H9 (cell line): ENCODE results near the gene SCYGR7. TPM values are rescaled to one million over a fixed set of nuclear protein-coding genes. Genes with fewer than 3 reads are reported as not detected.

Source experiments
- DNase-seq: peaks from one replicate; pipeline ENCODE4 v3.0.0-alpha.2; 2017
- H2AFZ ChIP-seq: one replicate; pipeline ENCODE4 v1.6.1; 2013; ENCODE audit warnings: mild to moderate bottlenecking, low read length, control low read depth, moderate library complexity
- H2AK5ac ChIP-seq: 2 replicates; pipeline ENCODE4 v1.6.1; 2013; ENCODE audit warnings: low read length, control low read depth, mixed read lengths; ENCODE audit not compliant: insufficient read length
- H2BK120ac ChIP-seq: one replicate; pipeline ENCODE4 v1.6.1; 2013; ENCODE audit warnings: low read depth, mild to moderate bottlenecking, low read length, control low read depth, inconsistent platforms; ENCODE audit not compliant: poor library complexity, severe bottlenecking
- H2BK12ac ChIP-seq: 2 replicates; pipeline ENCODE4 v1.6.1; 2013; ENCODE audit warnings: low read length, control low read depth, mixed read lengths, low read depth; ENCODE audit not compliant: insufficient read length
- H2BK15ac ChIP-seq: 2 replicates; pipeline ENCODE4 v1.6.1; 2013; ENCODE audit warnings: low read depth, low read length, control low read depth
- H2BK20ac ChIP-seq: one replicate; pipeline ENCODE4 v1.6.1; 2013; ENCODE audit warnings: low read depth, mild to moderate bottlenecking, low read length, control low read depth, inconsistent platforms; ENCODE audit not compliant: poor library complexity, severe bottlenecking
- H2BK5ac ChIP-seq: 2 replicates; pipeline ENCODE4 v1.6.1; 2013; ENCODE audit warnings: low read length, control low read depth, mixed read lengths; ENCODE audit not compliant: insufficient read length
- H3K14ac ChIP-seq: 2 replicates; pipeline ENCODE4 v1.6.1; 2013; ENCODE audit warnings: low read length, control low read depth; ENCODE audit not compliant: insufficient read depth
- H3K18ac ChIP-seq: 2 replicates; pipeline ENCODE4 v1.6.1; 2013; ENCODE audit warnings: low read depth, mild to moderate bottlenecking, mixed read lengths, low read length, control low read depth; ENCODE audit not compliant: insufficient read length
- H3K23ac ChIP-seq: 2 replicates; pipeline ENCODE4 v1.6.1; 2013; ENCODE audit warnings: low read length, control low read depth, mixed read lengths, low read depth; ENCODE audit not compliant: insufficient read length
- H3K23me2 ChIP-seq: 2 replicates; pipeline ENCODE4 v1.6.1; 2013; ENCODE audit warnings: low read depth, mild to moderate bottlenecking, mixed read lengths, low read length, control low read depth; ENCODE audit not compliant: insufficient read length, poor library complexity, severe bottlenecking
- H3K27ac ChIP-seq: 2 replicates; pipeline ENCODE4 v1.5.1; 2013; ENCODE audit warnings: low read length, control low read depth, mixed read lengths, low read depth; ENCODE audit not compliant: insufficient read length
- H3K27me3 ChIP-seq: 2 replicates; pipeline ENCODE4 v1.6.1; 2013; ENCODE audit warnings: low read length, control low read depth, inconsistent platforms; ENCODE audit not compliant: insufficient read depth
- H3K4ac ChIP-seq: 2 replicates; pipeline ENCODE4 v1.6.1; 2013; ENCODE audit warnings: low read depth, mild to moderate bottlenecking, control low read depth, inconsistent platforms, low read length, moderate library complexity
- H3K4me1 ChIP-seq: 2 replicates; pipeline ENCODE4 v1.6.1; 2013; ENCODE audit warnings: low read length, control low read depth, inconsistent platforms; ENCODE audit not compliant: insufficient read depth
- H3K4me2 ChIP-seq: 2 replicates; pipeline ENCODE4 v1.6.1; 2013; ENCODE audit warnings: low read length, control low read depth, mixed read lengths; ENCODE audit not compliant: insufficient read length, insufficient read depth
- H3K56ac ChIP-seq: 2 replicates; pipeline ENCODE4 v1.6.1; 2013; ENCODE audit warnings: low read depth, mild to moderate bottlenecking, mixed read lengths, low read length, control low read depth; ENCODE audit not compliant: insufficient read length
- H3K79me1 ChIP-seq: 2 replicates; pipeline ENCODE4 v1.6.1; 2013; ENCODE audit warnings: low read depth, mild to moderate bottlenecking, moderate library complexity, low read length, control low read depth, inconsistent platforms; ENCODE audit not compliant: insufficient read depth, poor library complexity, severe bottlenecking
- H3K79me2 ChIP-seq: 2 replicates; pipeline ENCODE4 v1.6.1; 2013; ENCODE audit warnings: low read length, control low read depth, inconsistent platforms; ENCODE audit not compliant: insufficient read depth
- H3K9ac ChIP-seq: 2 replicates; pipeline ENCODE4 v1.6.1; 2013; ENCODE audit warnings: low read length, control low read depth, mixed read lengths; ENCODE audit not compliant: insufficient read length; ENCODE audit errors: extremely low read depth
- H3K9me3 ChIP-seq: one replicate; pipeline ENCODE4 v1.6.1; 2013; ENCODE audit warnings: low read depth, low read length, inconsistent platforms; ENCODE audit not compliant: control insufficient read depth
- H3T11ph ChIP-seq: one replicate; pipeline ENCODE4 v1.6.1; 2013; ENCODE audit warnings: mild to moderate bottlenecking, low read length, control low read depth, inconsistent platforms
- H4K20me1 ChIP-seq: one replicate; pipeline ENCODE4 v1.6.1; 2013; ENCODE audit not compliant: control insufficient read depth, insufficient read length, insufficient read depth
- H4K5ac ChIP-seq: 2 replicates; pipeline ENCODE4 v1.6.1; 2013; ENCODE audit warnings: low read depth, mild to moderate bottlenecking, mixed read lengths, low read length, control low read depth; ENCODE audit not compliant: insufficient read length
- H4K8ac ChIP-seq: replicated peaks from 2 replicates; pipeline ENCODE4 v1.6.1; 2013; ENCODE audit warnings: low read length, control low read depth, mixed read lengths, low read depth; ENCODE audit not compliant: insufficient read length
- H4K91ac ChIP-seq: 2 replicates; pipeline ENCODE4 v1.6.1; 2013; ENCODE audit warnings: low read depth, mild to moderate bottlenecking, moderate library complexity, mixed read lengths, low read length, control low read depth; ENCODE audit not compliant: insufficient read length
- H3K27ac Mint-ChIP-seq, 3 experiments: 2 replicates in 2 of 3; 3 replicates in 1 of 3; pipeline ENCODE4 v1.8.0; 2020 to 2021; ENCODE audit warnings: mixed read lengths in 3 of 3, mild to moderate bottlenecking in 1 of 3, moderate library complexity in 1 of 3
- H3K27me3 Mint-ChIP-seq: 2 replicates; pipeline ENCODE4 v1.8.0; 2021; ENCODE audit warnings: low read depth, mild to moderate bottlenecking, moderate library complexity, mixed read lengths
- H3K36me3 Mint-ChIP-seq, 3 experiments: 2 replicates in 2 of 3; 3 replicates in 1 of 3; pipeline ENCODE4 v1.8.0; 2020 to 2021; ENCODE audit warnings: low read depth in 3 of 3, mixed read lengths in 3 of 3; ENCODE audit not compliant: insufficient read depth in 1 of 3
- H3K4me1 Mint-ChIP-seq, 2 experiments: 2 replicates each; pipeline ENCODE4 v1.8.0; 2020; ENCODE audit warnings: mixed read lengths in 2 of 2
- H3K4me3 Mint-ChIP-seq, 2 experiments: 2 replicates in 1 of 2; 3 replicates in 1 of 2; pipeline ENCODE4 v1.8.0; 2020 to 2021; ENCODE audit warnings: mild to moderate bottlenecking in 2 of 2, mixed read lengths in 2 of 2, moderate library complexity in 1 of 2
- H3K9me3 Mint-ChIP-seq, 2 experiments: 2 replicates in 1 of 2; 3 replicates in 1 of 2; pipeline ENCODE4 v1.8.0; 2020; ENCODE audit warnings: mild to moderate bottlenecking in 2 of 2, mixed read lengths in 2 of 2, moderate library complexity in 1 of 2
- WGBS: extraction: QIAGEN DNeasy Blood & Tissue Kit; methylation state at CpG from one replicate; pipeline ENCODE4 v1.1.7; 2013; ENCODE audit warnings: missing lambda C conversion rate, low lambda C conversion rate, mixed read lengths; ENCODE audit not compliant: insufficient read length; ENCODE audit errors: extremely low coverage; 5-methylcytosine and 5-hydroxymethylcytosine counted together
- total RNA-seq: library from RNA; stranded (reverse); gene quantifications from 2 replicates; pipeline ENCODE4 v1.2.1, GENCODE V29; 2021
- TF ChIP-seq, protein P1 (sequence below): fragments of 200-600 bp; sonication (generic); conservative IDR thresholded peaks from 3 replicates; pipeline ENCODE4 v1.8.0; 2021; ENCODE audit warnings: antibody characterized with exemption, mild to moderate bottlenecking

The SCYGR7 gene
- total RNA-seq, 1 experiment from 2014 or later = not detected

DNA sequence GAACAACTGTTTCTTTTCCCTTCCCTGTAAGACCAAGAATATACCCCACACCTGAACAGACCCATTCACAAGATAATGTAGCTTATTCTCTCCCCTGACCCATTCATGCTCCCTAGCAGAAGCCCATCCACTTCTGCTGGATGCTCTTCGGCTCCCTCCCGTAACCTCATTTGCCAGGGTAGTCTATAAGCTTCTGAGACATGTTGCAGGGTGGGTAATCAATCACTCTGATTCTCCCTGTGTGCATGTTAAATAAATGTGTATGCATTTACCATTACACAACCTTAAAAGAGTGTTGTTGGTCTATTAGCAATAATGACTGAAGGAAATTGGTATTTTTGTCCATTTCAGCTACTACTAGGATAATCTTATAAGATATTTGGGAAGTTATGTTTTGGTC lies 11.6 kb upstream of the SCYGR7 start:
- Histone ChIP-seq H3K27me3 (no peaks in the 10 kb centered on the region), H3K9ac (no peak overlapping the region), H3K4me2 (no peak overlapping the region), H4K5ac (no peak overlapping the region), H3K18ac (no peak overlapping the region), H3K4ac (no peak overlapping the region), H4K20me1 (no peaks in the 10 kb centered on the region), H2BK120ac (no peak overlapping the region), H2BK5ac (no peak overlapping the region), H3K79me1 (no peaks in the 10 kb centered on the region), H3K14ac (no peak overlapping the region), H3K27ac (no peak overlapping the region), H2BK20ac (no peak overlapping the region), H3K56ac (no peak overlapping the region), H4K8ac (no peak overlapping the region), H4K91ac (no peak overlapping the region), H2AK5ac (no peak overlapping the region), H3K79me2 (no peaks in the 10 kb centered on the region), H3K4me1 (no peaks in the 10 kb centered on the region), H3T11ph (no peak overlapping the region), H2AFZ (no peak overlapping the region), H3K23me2 (peaks cover 5% of the 10 kb centered on the region), H2BK12ac (no peak overlapping the region), H3K23ac (no peak overlapping the region), H3K9me3 (no peaks in the 10 kb centered on the region), H2BK15ac (no peak overlapping the region)
- H3K4me1 Mint-ChIP-seq = peaks cover 13 to 20% of the 10 kb centered on the region in 2 experiments
- no CpG with 5 or more reads among the region's 2 CpGs for WGBS
- TF ChIP-seq, protein P1, sequence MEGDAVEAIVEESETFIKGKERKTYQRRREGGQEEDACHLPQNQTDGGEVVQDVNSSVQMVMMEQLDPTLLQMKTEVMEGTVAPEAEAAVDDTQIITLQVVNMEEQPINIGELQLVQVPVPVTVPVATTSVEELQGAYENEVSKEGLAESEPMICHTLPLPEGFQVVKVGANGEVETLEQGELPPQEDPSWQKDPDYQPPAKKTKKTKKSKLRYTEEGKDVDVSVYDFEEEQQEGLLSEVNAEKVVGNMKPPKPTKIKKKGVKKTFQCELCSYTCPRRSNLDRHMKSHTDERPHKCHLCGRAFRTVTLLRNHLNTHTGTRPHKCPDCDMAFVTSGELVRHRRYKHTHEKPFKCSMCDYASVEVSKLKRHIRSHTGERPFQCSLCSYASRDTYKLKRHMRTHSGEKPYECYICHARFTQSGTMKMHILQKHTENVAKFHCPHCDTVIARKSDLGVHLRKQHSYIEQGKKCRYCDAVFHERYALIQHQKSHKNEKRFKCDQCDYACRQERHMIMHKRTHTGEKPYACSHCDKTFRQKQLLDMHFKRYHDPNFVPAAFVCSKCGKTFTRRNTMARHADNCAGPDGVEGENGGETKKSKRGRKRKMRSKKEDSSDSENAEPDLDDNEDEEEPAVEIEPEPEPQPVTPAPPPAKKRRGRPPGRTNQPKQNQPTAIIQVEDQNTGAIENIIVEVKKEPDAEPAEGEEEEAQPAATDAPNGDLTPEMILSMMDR = no peak
- 0 out of 7 replicates have a peak overlapping the region, but pooled peaks of 1 of the 3 experiments have one; percentile 1 for H3K27ac Mint-ChIP-seq
- no peak overlapping the region for H3K4me3 Mint-ChIP-seq
- no peaks in the 10 kb centered on the region for H3K36me3 Mint-ChIP-seq
- no peak for DNase-seq
- H3K9me3 Mint-ChIP-seq = no peaks in the 10 kb centered on the region
- H3K27me3 Mint-ChIP-seq = peaks cover 15% of the 10 kb centered on the region
